ENCODE measurements around the gene NAIF1.

Gene NAIF1

GRCh38 chr9:128062846-128063831 lies 4.0 kb downstream of the NAIF1 start:
- Histone ChIP-seq H3K4me3 (ENCODE audit: low read depth in 1 of 2, low read length in 2 of 2) (no peak overlapping the region), H3K9me3 (ENCODE audit: control insufficient read depth in 1 of 2, low read length in 2 of 2) (no peaks in the 10 kb centered on the region), H3K4me1 (ENCODE audit: control insufficient read depth in 1 of 2, insufficient read depth in 2 of 2, low read length in 2 of 2) (peaks cover 8 to 26% of the 10 kb centered on the region in 2 donors), H3K36me3 (ENCODE audit: control insufficient read depth in 1 of 2, insufficient read depth in 2 of 2, low read length in 2 of 2) (peaks cover 13 to 18% of the 10 kb centered on the region in 2 donors), H3K27ac (ENCODE audit: low read length) (no peak overlapping the region), H3K27me3 (ENCODE audit: low read depth, low read length) (no peaks in the 10 kb centered on the region)

GRCh38 chr9:128062279-128062678 lies 4.8 kb downstream of the NAIF1 start:
- Histone ChIP-seq H3K27ac (ENCODE audit: low read length) (no peak overlapping the region), H3K36me3 (ENCODE audit: control insufficient read depth in 1 of 2, insufficient read depth in 2 of 2, low read length in 2 of 2) (peaks cover 13 to 15% of the 10 kb centered on the region in 2 donors), H3K27me3 (ENCODE audit: low read depth, low read length) (no peaks in the 10 kb centered on the region), H3K4me1 (ENCODE audit: control insufficient read depth in 1 of 2, insufficient read depth in 2 of 2, low read length in 2 of 2) (peaks cover 8 to 26% of the 10 kb centered on the region in 2 donors), H3K9me3 (ENCODE audit: control insufficient read depth in 1 of 2, low read length in 2 of 2) (no peaks in the 10 kb centered on the region), H3K4me3 (ENCODE audit: low read depth in 1 of 2, low read length in 2 of 2) (no peak overlapping the region)

- peak overlapping the region; percentile 19 for H3K27ac ChIP-seq (ENCODE audit: low read length)
- H3K27me3 ChIP-seq (ENCODE audit: low read depth, low read length): no peaks in the 10 kb centered on the region
- peaks cover 8 to 21% of the 10 kb centered on the region in 2 donors for H3K4me1 ChIP-seq (ENCODE audit: control insufficient read depth in 1 of 2, insufficient read depth in 2 of 2, low read length in 2 of 2)
- H3K4me3 ChIP-seq (ENCODE audit: low read depth in 1 of 2, low read length in 2 of 2): no peak overlapping the region
- peaks cover 13 to 15% of the 10 kb centered on the region in 2 donors for H3K36me3 ChIP-seq (ENCODE audit: control insufficient read depth in 1 of 2, insufficient read depth in 2 of 2, low read length in 2 of 2)
- no peaks in the 10 kb centered on the region for H3K9me3 ChIP-seq (ENCODE audit: control insufficient read depth in 1 of 2, low read length in 2 of 2)
Observed at GRCh38 chr9:128061275-128061960, 5.7 kb downstream of the NAIF1 start.

- H3K9me3 ChIP-seq (ENCODE audit: control insufficient read depth in 1 of 2, low read length in 2 of 2): no peaks in the 10 kb centered on the region
- peaks cover 6 to 12% of the 10 kb centered on the region in 2 donors for H3K4me1 ChIP-seq (ENCODE audit: control insufficient read depth in 1 of 2, insufficient read depth in 2 of 2, low read length in 2 of 2)
- H3K27me3 ChIP-seq (ENCODE audit: low read depth, low read length): no peaks in the 10 kb centered on the region
- H3K36me3 ChIP-seq (ENCODE audit: control insufficient read depth in 1 of 2, insufficient read depth in 2 of 2, low read length in 2 of 2): peaks cover 13 to 15% of the 10 kb centered on the region in 2 donors
- no peak overlapping the region for H3K4me3 ChIP-seq (ENCODE audit: low read depth in 1 of 2, low read length in 2 of 2)
- H3K27ac ChIP-seq (ENCODE audit: low read length): no peak overlapping the region
Observed at GRCh38 chr9:128059365-128059983, 7.6 kb downstream of the NAIF1 start.

GRCh38 chr9:128057724-128058409 lies 9.3 kb downstream of the NAIF1 start:
- H3K9me3 ChIP-seq (ENCODE audit: control insufficient read depth in 1 of 2, low read length in 2 of 2): no peaks in the 10 kb centered on the region
- H3K27me3 ChIP-seq (ENCODE audit: low read depth, low read length): no peaks in the 10 kb centered on the region
- H3K4me3 ChIP-seq (ENCODE audit: low read depth in 1 of 2, low read length in 2 of 2): no peak overlapping the region
- H3K36me3 ChIP-seq (ENCODE audit: control insufficient read depth in 1 of 2, insufficient read depth in 2 of 2, low read length in 2 of 2): peaks cover 4 to 9% of the 10 kb centered on the region in 2 donors
- H3K4me1 ChIP-seq (ENCODE audit: control insufficient read depth in 1 of 2, insufficient read depth in 2 of 2, low read length in 2 of 2): peaks cover 6 to 11% of the 10 kb centered on the region in 2 donors
- no peak overlapping the region for H3K27ac ChIP-seq (ENCODE audit: low read length)

GRCh38 chr9:128056887-128057723 lies 10.0 kb downstream of the NAIF1 start:
- Histone ChIP-seq H3K4me3 (ENCODE audit: low read depth in 1 of 2, low read length in 2 of 2) (no peak overlapping the region), H3K27me3 (ENCODE audit: low read depth, low read length) (no peaks in the 10 kb centered on the region), H3K9me3 (ENCODE audit: control insufficient read depth in 1 of 2, low read length in 2 of 2) (no peaks in the 10 kb centered on the region), H3K4me1 (ENCODE audit: control insufficient read depth in 1 of 2, insufficient read depth in 2 of 2, low read length in 2 of 2) (peaks cover 6 to 11% of the 10 kb centered on the region in 2 donors), H3K27ac (ENCODE audit: low read length) (no peak overlapping the region), H3K36me3 (ENCODE audit: control insufficient read depth in 1 of 2, insufficient read depth in 2 of 2, low read length in 2 of 2) (peaks cover 0 to 1% of the 10 kb centered on the region in 2 donors)

GRCh38 chr9:128056086-128056485 lies 11.0 kb downstream of the NAIF1 start:
- Histone ChIP-seq H3K36me3 (ENCODE audit: control insufficient read depth in 1 of 2, insufficient read depth in 2 of 2, low read length in 2 of 2) (no peaks in the 10 kb centered on the region), H3K27me3 (ENCODE audit: low read depth, low read length) (no peaks in the 10 kb centered on the region), H3K4me3 (ENCODE audit: low read depth in 1 of 2, low read length in 2 of 2) (no peak overlapping the region), H3K27ac (ENCODE audit: low read length) (no peak overlapping the region), H3K9me3 (ENCODE audit: control insufficient read depth in 1 of 2, low read length in 2 of 2) (no peaks in the 10 kb centered on the region), H3K4me1 (ENCODE audit: control insufficient read depth in 1 of 2, insufficient read depth in 2 of 2, low read length in 2 of 2) (peaks cover 5 to 6% of the 10 kb centered on the region in 2 donors)

- Histone ChIP-seq H3K36me3 (ENCODE audit: control insufficient read depth in 1 of 2, insufficient read depth in 2 of 2, low read length in 2 of 2) (no peaks in the 10 kb centered on the region), H3K4me3 (ENCODE audit: low read depth in 1 of 2, low read length in 2 of 2) (no peak overlapping the region), H3K27ac (ENCODE audit: low read length) (peak overlapping the region; percentile 23), H3K9me3 (ENCODE audit: control insufficient read depth in 1 of 2, low read length in 2 of 2) (no peaks in the 10 kb centered on the region), H3K27me3 (ENCODE audit: low read depth, low read length) (no peaks in the 10 kb centered on the region), H3K4me1 (ENCODE audit: control insufficient read depth in 1 of 2, insufficient read depth in 2 of 2, low read length in 2 of 2) (peaks cover 5 to 6% of the 10 kb centered on the region in 2 donors)
Observed at GRCh38 chr9:128055344-128056040, 11.6 kb downstream of the NAIF1 start.

GRCh38 chr9:128054087-128054486 lies 13.0 kb downstream of the NAIF1 start:
- H3K4me3 ChIP-seq (ENCODE audit: low read depth in 1 of 2, low read length in 2 of 2): no peak overlapping the region
- H3K4me1 ChIP-seq (ENCODE audit: control insufficient read depth in 1 of 2, insufficient read depth in 2 of 2, low read length in 2 of 2): peaks cover 5 to 6% of the 10 kb centered on the region in 2 donors
- H3K9me3 ChIP-seq (ENCODE audit: control insufficient read depth in 1 of 2, low read length in 2 of 2): no peaks in the 10 kb centered on the region
- no peak overlapping the region for H3K27ac ChIP-seq (ENCODE audit: low read length)
- H3K36me3 ChIP-seq (ENCODE audit: control insufficient read depth in 1 of 2, insufficient read depth in 2 of 2, low read length in 2 of 2): no peaks in the 10 kb centered on the region
- H3K27me3 ChIP-seq (ENCODE audit: low read depth, low read length): no peaks in the 10 kb centered on the region

- H3K27ac ChIP-seq (ENCODE audit: low read length): no peak overlapping the region
- no peaks in the 10 kb centered on the region for H3K36me3 ChIP-seq (ENCODE audit: control insufficient read depth in 1 of 2, insufficient read depth in 2 of 2, low read length in 2 of 2)
- peaks cover 5 to 6% of the 10 kb centered on the region in 2 donors for H3K4me1 ChIP-seq (ENCODE audit: control insufficient read depth in 1 of 2, insufficient read depth in 2 of 2, low read length in 2 of 2)
- H3K27me3 ChIP-seq (ENCODE audit: low read depth, low read length): no peaks in the 10 kb centered on the region
- no peaks in the 10 kb centered on the region for H3K9me3 ChIP-seq (ENCODE audit: control insufficient read depth in 1 of 2, low read length in 2 of 2)
- no peak overlapping the region for H3K4me3 ChIP-seq (ENCODE audit: low read depth in 1 of 2, low read length in 2 of 2)
Observed at GRCh38 chr9:128053560-128053959, 13.6 kb downstream of the NAIF1 start.
